Heart right ventricle (tissue), 16 donors: ENCODE measurements around the gene COA8. TPM values are rescaled to one million over a fixed set of nuclear protein-coding genes. Genes with fewer than 3 reads are reported as not detected.

Source experiments
- ATAC-seq, 8 donors: fragments of 200-7000 bp; cut with Tn5 transposase; one replicate each; pipeline ENCODE4 v1.9.1; 2020; ENCODE audit warnings: mild to moderate bottlenecking in 8 of 8, moderate library complexity in 8 of 8, moderate number of reproducible peaks in 1 of 8
- DNase-seq, 2 donors: peaks; one replicate each; pipeline ENCODE4 v3.0.0-alpha.2; 2020
- H3K27ac ChIP-seq, 10 donors: fragments of 200-600 bp; sonication (generic) in 2 of 10; one replicate each; pipeline versions ENCODE4 v1.5.0 to v1.8.0; 2020 to 2022; ENCODE audit warnings: mild to moderate bottlenecking in 3 of 10
- H3K27me3 ChIP-seq, 7 donors: fragments of 200-600 bp; one replicate each; pipeline ENCODE4 v1.8.0; 2021 to 2022; ENCODE audit warnings: mild to moderate bottlenecking in 2 of 7
- H3K36me3 ChIP-seq, 9 donors: fragments of 200-600 bp; sonication (generic) in 1 of 9; one replicate each; pipeline versions ENCODE4 v1.5.0 to v1.8.0; 2020 to 2022; ENCODE audit warnings: mild to moderate bottlenecking in 2 of 9
- H3K4me1 ChIP-seq, 9 donors: fragments of 200-600 bp; sonication (generic) in 1 of 9; one replicate each; pipeline versions ENCODE4 v1.5.0 to v1.8.0; 2020 to 2022; ENCODE audit warnings: mild to moderate bottlenecking in 4 of 9
- H3K4me3 ChIP-seq, 10 donors: fragments of 200-600 bp; sonication (generic) in 2 of 10; one replicate each; pipeline versions ENCODE4 v1.5.0 to v1.8.0; 2020 to 2022; ENCODE audit warnings: mild to moderate bottlenecking in 7 of 10, moderate library complexity in 2 of 10
- H3K9me3 ChIP-seq, 11 donors: fragments of 200-600 bp in 10 of 11; sonication (generic) in 2 of 11; one replicate each; pipeline versions ENCODE4 v1.5.0 to v1.8.0; 2013 to 2022; ENCODE audit warnings: mild to moderate bottlenecking in 2 of 11, control low read depth in 1 of 11, moderate library complexity in 1 of 11
- CTCF ChIP-seq, 9 donors: fragments of 200-600 bp; sonication (generic) in 2 of 9; IDR thresholded peaks; one replicate each; pipeline versions ENCODE4 v1.5.0 to v1.8.0; 2021 to 2022; ENCODE audit warnings: antibody characterized with exemption in 9 of 9, mild to moderate bottlenecking in 5 of 9, moderate library complexity in 1 of 9
- WGBS, 2 donors: extraction: QIAGEN DNeasy Blood & Tissue Kit; methylation state at CpG; one replicate each; pipeline ENCODE4 v1.1.7; 2013; ENCODE audit warnings: inconsistent platforms in 1 of 2; 5-methylcytosine and 5-hydroxymethylcytosine counted together
- intact Hi-C, 10 donors: fragments of 100-400 bp; cut with DNase I; formaldehyde crosslinking; loops; one replicate each; pipeline versions ENCODE4 v1.11.1 to v1.14.2; 2022
- long read RNA-seq, 3 donors: library from polyadenylated mRNA; unstranded; transcript quantifications; one replicate each; pipeline ENCODE4 v2.0.0, GENCODE V29; 2020 to 2021
- polyA plus RNA-seq, 2 donors: library from polyadenylated mRNA; stranded (reverse); fragments of 200-250 nt; gene quantifications; one replicate each; pipeline ENCODE4 v1.2.3, GENCODE V29; 2013
- total RNA-seq, 10 donors: library from RNA; stranded (reverse); fragmentation: NEBNext Ultra II Directional in 3 of 10; extraction: Animal tissue kit (Norgen Biotek cat#: 25700) in 3 of 10; gene quantifications; one replicate each; pipeline versions ENCODE4 v1.2.1 to v1.2.4, GENCODE V29; 2021 to 2023
- donor health status: Arrhythmogenic right ventricular cardiomyopathy.
- donor health status: ischemic (EF 13 %, LVEDD 7.1; RV severe dilation, severe dysfunction).
- donor health status: healthy with polysubstance abuse.
- donor health status: DM: no; HTN: yes; CAD: no.
- donor health status: DM: no; HTN: no; CAD: no.
- donor health status: ischemic (EF 25% LVEDD 6.9; RV normal size, moderate dysfunction).
- donor health status: ischemic (EF 25% LVEDD 5.7; RV mildly dilated, moderate dysfunction).
- donor health status: healthy.
- donor health status: DM: yes; HTN: yes; CAD: no.
- donor health status: Ischemic cardiomyopathy.
- donor health status: ischemic (EF 35%, LVEDD 5.7; RV mildly dilated, moderate dysfunction).
- donor health status: nonischemic (EF 11% LVEDD 7.7; RV severe dilation, severe dysfunction).
- donor health status: DM: yes; HTN: yes; CAD: no.
- donor health status: PGD.
- donor health status: ischemic (EF 29% LVEDD 5.4; RV normal size, mild dysfunction).
- donor health status: nonischemic (EF 23%, LVEDD 6.1; RV moderate dilation, normal function).

COA8 gene
- 10 to 100 TPM; 33.3 to 53.9 (median 40.3) TPM for total RNA-seq
- polyA plus RNA-seq, result 100 to 1,000 TPM in 1 of 2 donors, 10 to 100 TPM in 1; 51.6 to 141 TPM
- long read RNA-seq, donor 1, transcript APOPT1-201 (5 exons, 2,523 nt), result major isoform, 35 of 55 reads
- long read RNA-seq, donor 1, transcript APOPT1-202 (3 exons, 575 nt), result minor isoform, 7 of 55 reads
- long read RNA-seq, donor 1, partial matches to known transcripts, result 0 of 55 reads
- long read RNA-seq, donor 1, other reads (novel, unspliced or antisense), result 4 of 55 reads
- long read RNA-seq, donor 2, transcript APOPT1-201 (5 exons, 2,523 nt), result major isoform, 47 of 69 reads
- long read RNA-seq, donor 2, partial matches to known transcripts, result 7 of 69 reads
- long read RNA-seq, donor 2, other reads (novel, unspliced or antisense), result 11 of 69 reads
- long read RNA-seq, donor 3, transcript APOPT1-208 (6 exons, 770 nt), result minor isoform, 5 of 51 reads
- long read RNA-seq, donor 3, transcript APOPT1-201 (5 exons, 2,523 nt), result major isoform, 31 of 51 reads
- long read RNA-seq, donor 3, partial matches to known transcripts, result 0 of 51 reads
- long read RNA-seq, donor 3, other reads (novel, unspliced or antisense), result 7 of 51 reads

- peak within 1 kb of the TSS; percentile 92 to 100 (median 99) for H3K4me3 ChIP-seq
- peaks cover 10 to 83% (median 58%) of the 10 kb centered on the region in 9 donors for H3K4me1 ChIP-seq
- ATAC-seq (peak; percentile 74 to 91 (median 82)), DNase-seq (peak; percentile 86 to 87)
- peak in 3 of 9 donors; percentile 24 to 37 (median 30) for TF ChIP-seq CTCF (IDR thresholded peaks at IDR 0.05)
- intact Hi-C loops, result loop anchor here in 3 of 10 donors (10.0 kb wide), 3 partner anchors 122 to 412 kb away; no protein-coding TSS in a partner anchor
- H3K27ac ChIP-seq, result peak within 1 kb of the TSS; percentile 92 to 100 (median 98)
- peaks cover 0 to 44% (median 17%) of the 10 kb centered on the region in 9 donors for H3K36me3 ChIP-seq
- 0 to 1% methylated on average over 88 to 108 of the region's 109 CpGs for WGBS, 2 donors
- H3K9me3 ChIP-seq, result no peaks in the 10 kb centered on the region
- no peaks in the 10 kb centered on the region for H3K27me3 ChIP-seq
These were observed at the start of gene COA8, which contains the start of gene BAG5 for GRCh38 chr14:103562429-103563225. TSS of gene COA8 (plus strand) at chr14:103562960. CDS start at chr14:103563002, 42 bp downstream. TSS of gene BAG5 (minus strand) at chr14:103562657. CDS start at chr14:103561164, 1,493 bp downstream.

- 88 to 89% methylated on average over 18 of the region's 18 CpGs for WGBS, 2 donors
- Histone ChIP-seq H3K4me3 (no peak overlapping the region), H3K27ac (peak overlapping the region in 1 of 10 donors; percentile 0), H3K4me1 (peaks cover 26 to 67% (median 49%) of the 10 kb centered on the region in 9 donors), H3K27me3 (no peaks in the 10 kb centered on the region), H3K9me3 (no peaks in the 10 kb centered on the region), H3K36me3 (peaks cover 0 to 31% (median 2%) of the 10 kb centered on the region in 9 donors)
- intact Hi-C loops, result no loop called here
- no peak for TF ChIP-seq CTCF (IDR thresholded peaks at IDR 0.05)
- DNase-seq (no peak), ATAC-seq (no peak)
These were observed 48.0 kb upstream of the COA8 start for GRCh38 chr14:103514596-103515421.

DNA sequence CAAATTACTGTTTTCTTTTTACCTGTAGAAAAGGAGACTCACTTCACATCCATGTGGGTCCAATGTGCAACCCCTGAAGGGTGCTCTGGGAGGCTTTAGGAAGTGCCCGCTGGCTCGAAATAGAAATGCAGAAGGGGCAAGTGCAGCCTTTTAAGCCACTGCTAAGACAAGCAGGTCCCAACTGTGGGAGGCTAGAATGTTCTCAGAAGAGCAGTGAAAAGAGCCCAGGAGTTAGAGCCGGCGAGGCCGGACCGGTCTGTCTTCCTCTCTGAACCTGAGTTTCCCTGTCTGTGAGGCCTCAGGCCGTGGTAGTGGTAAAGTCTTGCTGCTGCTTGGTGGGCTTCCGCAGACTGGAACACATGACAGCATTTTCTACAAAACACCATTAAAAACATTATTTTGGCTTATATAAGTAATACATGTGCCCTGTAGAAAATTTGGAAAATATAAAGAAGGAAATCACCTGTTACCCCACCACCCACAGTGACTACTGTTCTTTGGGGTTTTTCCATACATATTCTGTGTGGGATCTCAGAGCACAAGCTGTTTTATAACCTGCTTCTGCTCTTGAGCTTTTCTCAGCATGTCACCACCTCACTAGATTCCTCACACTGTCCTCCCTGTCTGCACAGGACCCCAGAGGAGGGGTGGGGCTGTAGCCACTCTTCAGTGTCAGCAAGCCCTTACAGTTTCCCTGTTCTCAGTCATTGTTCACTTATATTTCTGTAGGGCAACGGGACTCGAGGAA lies 46.2 kb upstream of the COA8 start:
- intact Hi-C loops, result no loop called here
- Histone ChIP-seq H3K27me3 (peaks cover 0 to 15% (median 0%) of the 10 kb centered on the region in 7 donors), H3K27ac (peak overlapping the region in 4 of 10 donors; percentile 21 to 58 (median 43)), H3K36me3 (peaks cover 0 to 13% (median 0%) of the 10 kb centered on the region in 9 donors), H3K9me3 (no peaks in the 10 kb centered on the region), H3K4me3 (no peak overlapping the region), H3K4me1 (peaks cover 40 to 85% (median 62%) of the 10 kb centered on the region in 9 donors)
- ATAC-seq, result no peak
- TF ChIP-seq CTCF (IDR thresholded peaks at IDR 0.05), result no peak
- WGBS, 2 donors, result 64 to 70% methylated on average over 10 of the region's 10 CpGs
- DNase-seq, result no peak
